Lower lobe of right lung (tissue), 2 donors: Measurements from ENCODE around the gene GGACT. TPM values are rescaled to one million over a fixed set of nuclear protein-coding genes. Genes with fewer than 3 reads are reported as not detected.

Source experiments
- ATAC-seq, 2 donors: fragments of 200-7000 bp; cut with Tn5 transposase; one replicate each; pipeline ENCODE4 v1.9.1; 2020 to 2022; ENCODE audit warnings: mild to moderate bottlenecking in 2 of 2, moderate library complexity in 2 of 2
- DNase-seq: peaks from one replicate; pipeline ENCODE4 v3.0.0-alpha.2; 2020
- H3K27ac ChIP-seq: fragments of 200-600 bp; one replicate; pipeline ENCODE4 v1.8.0; 2022
- H3K27me3 ChIP-seq: fragments of 200-600 bp; one replicate; pipeline ENCODE4 v1.8.0; 2022; ENCODE audit warnings: low read depth
- H3K36me3 ChIP-seq: fragments of 200-600 bp; one replicate; pipeline ENCODE4 v1.8.0; 2022; ENCODE audit warnings: mild to moderate bottlenecking
- H3K4me1 ChIP-seq: fragments of 200-600 bp; one replicate; pipeline ENCODE4 v1.8.0; 2022
- H3K4me3 ChIP-seq: fragments of 200-600 bp; one replicate; pipeline ENCODE4 v1.8.0; 2022; ENCODE audit warnings: mild to moderate bottlenecking
- H3K9me3 ChIP-seq: fragments of 200-600 bp; one replicate; pipeline ENCODE4 v1.8.0; 2022
- intact Hi-C: fragments of 100-400 bp; cut with DNase I; formaldehyde crosslinking; loops from one replicate; pipeline ENCODE4 v1.11.0; 2022
- total RNA-seq: library from RNA; stranded (reverse); fragmentation: NEBNext Ultra II Directional; extraction: Animal tissue kit (Norgen Biotek cat#: 25700); gene quantifications from one replicate; pipeline ENCODE4 v1.2.1, GENCODE V29; 2021
- TF ChIP-seq, protein P1 (sequence below): fragments of 200-600 bp; IDR thresholded peaks from one replicate; pipeline ENCODE4 v1.8.0; 2022; ENCODE audit warnings: antibody characterized with exemption, mild to moderate bottlenecking
- donor health status: DM: no; HTN: yes; CAD: no; lungs with severe emphysema.

The GGACT gene
- total RNA-seq, 1 donor from 2014 or later, result 3.4 TPM

DNA sequence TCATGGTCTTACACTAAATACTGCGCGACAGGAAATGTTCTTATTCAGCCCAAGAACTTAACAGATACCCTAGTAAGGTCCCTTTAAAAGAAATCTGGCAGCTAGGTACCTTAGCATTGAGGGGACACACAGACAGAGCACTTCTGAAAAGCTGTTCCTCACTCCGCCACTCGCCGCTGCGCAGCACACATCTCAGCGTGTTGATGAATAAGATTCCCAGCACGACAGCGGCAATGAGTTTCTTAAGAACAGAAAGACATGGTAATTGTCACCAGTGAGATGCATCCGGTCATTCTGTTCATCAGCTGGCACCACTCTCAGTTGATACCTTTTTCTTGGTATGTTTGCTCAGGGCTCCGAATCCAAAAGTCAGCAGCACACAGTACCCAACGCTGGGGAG, 46.1 kb upstream of the GGACT start:
- Histone ChIP-seq H3K9me3 (no peaks in the 10 kb centered on the region), H3K27me3 (no peaks in the 10 kb centered on the region), H3K36me3 (peaks cover 66% of the 10 kb centered on the region), H3K27ac (no peak overlapping the region), H3K4me1 (no peaks in the 10 kb centered on the region), H3K4me3 (no peak overlapping the region)
- TF ChIP-seq, protein P1, sequence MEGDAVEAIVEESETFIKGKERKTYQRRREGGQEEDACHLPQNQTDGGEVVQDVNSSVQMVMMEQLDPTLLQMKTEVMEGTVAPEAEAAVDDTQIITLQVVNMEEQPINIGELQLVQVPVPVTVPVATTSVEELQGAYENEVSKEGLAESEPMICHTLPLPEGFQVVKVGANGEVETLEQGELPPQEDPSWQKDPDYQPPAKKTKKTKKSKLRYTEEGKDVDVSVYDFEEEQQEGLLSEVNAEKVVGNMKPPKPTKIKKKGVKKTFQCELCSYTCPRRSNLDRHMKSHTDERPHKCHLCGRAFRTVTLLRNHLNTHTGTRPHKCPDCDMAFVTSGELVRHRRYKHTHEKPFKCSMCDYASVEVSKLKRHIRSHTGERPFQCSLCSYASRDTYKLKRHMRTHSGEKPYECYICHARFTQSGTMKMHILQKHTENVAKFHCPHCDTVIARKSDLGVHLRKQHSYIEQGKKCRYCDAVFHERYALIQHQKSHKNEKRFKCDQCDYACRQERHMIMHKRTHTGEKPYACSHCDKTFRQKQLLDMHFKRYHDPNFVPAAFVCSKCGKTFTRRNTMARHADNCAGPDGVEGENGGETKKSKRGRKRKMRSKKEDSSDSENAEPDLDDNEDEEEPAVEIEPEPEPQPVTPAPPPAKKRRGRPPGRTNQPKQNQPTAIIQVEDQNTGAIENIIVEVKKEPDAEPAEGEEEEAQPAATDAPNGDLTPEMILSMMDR, result no peak
- no peak for ATAC-seq
- no peak for DNase-seq
- intact Hi-C loops, result no loop called here

DNA sequence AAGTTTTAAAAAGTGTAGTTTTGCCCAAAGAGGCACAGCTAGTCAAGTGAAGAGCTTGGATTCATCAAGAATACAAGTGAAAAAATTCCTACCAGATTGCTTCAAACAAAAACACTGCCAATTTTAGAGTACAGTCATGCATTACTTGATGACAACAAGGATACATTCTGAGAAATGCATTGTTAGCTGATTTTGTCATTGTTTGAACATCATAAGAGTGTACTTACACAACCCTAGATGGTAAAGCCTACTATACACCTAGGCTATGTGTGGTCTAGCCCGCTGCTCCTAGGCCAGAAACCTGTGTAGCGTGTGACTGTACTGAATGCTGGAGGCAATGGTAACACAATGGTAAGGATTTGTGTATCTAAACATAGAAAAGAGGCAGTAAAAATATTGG, 44.9 kb upstream of the GGACT start:
- DNase-seq, result no peak
- Histone ChIP-seq H3K9me3 (no peaks in the 10 kb centered on the region), H3K36me3 (peaks cover 69% of the 10 kb centered on the region), H3K4me3 (no peak overlapping the region), H3K27ac (no peak overlapping the region), H3K27me3 (no peaks in the 10 kb centered on the region), H3K4me1 (no peaks in the 10 kb centered on the region)
- ATAC-seq, result peak; percentile 75 to 91
- TF ChIP-seq, protein P1, result no peak
- intact Hi-C loops, result no loop called here

DNA sequence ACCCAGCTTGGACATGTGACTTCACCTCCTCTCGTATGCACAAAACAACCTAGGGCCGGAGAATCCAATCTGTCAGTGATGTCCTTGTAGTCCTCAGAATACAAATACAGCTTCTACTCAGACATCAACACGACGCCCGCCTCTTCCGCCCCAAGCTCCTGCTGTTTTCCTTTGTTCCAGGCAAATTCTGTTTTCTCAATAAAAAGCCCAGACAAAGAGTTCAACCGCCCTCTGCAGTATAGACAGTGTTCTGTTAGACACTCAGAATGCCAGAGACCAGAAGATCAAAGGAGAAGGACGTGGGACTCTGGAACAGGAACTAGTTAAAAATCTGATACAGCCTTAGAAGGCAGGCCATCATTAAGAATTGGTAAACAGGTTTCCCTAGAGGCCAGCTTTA, 42.0 kb upstream of the GGACT start:
- ATAC-seq (no peak), DNase-seq (no peak)
- no peak overlapping the region for H3K4me3 ChIP-seq
- intact Hi-C loops, result no loop called here
- peaks cover 62% of the 10 kb centered on the region for H3K36me3 ChIP-seq
- H3K27ac ChIP-seq, result no peak overlapping the region
- TF ChIP-seq, protein P1, result no peak
- no peaks in the 10 kb centered on the region for H3K4me1 ChIP-seq
- H3K9me3 ChIP-seq, result no peaks in the 10 kb centered on the region
- H3K27me3 ChIP-seq, result no peaks in the 10 kb centered on the region

DNA sequence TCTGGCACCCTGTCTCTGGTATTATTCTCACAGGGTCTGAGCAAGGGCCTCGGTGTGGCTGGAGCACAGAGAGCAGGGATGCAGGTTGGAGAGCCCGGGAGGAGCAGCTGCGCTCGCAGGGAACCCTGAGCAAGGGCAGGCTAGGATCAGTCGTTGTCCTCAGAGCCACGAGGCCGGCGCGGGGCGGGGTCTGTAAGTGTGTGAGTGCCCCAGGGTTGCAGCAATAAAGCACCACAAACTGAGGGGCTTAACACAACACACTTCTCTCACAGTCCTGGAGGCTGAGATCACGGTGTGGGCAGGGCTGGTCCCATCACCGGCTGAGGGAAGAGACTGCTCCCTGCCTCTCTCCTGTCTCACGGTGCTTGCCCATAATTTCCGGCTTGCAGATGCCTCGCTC, 38.5 kb upstream of the GGACT start:
- H3K36me3 ChIP-seq, result peaks cover 58% of the 10 kb centered on the region
- DNase-seq, result no peak
- no peaks in the 10 kb centered on the region for H3K9me3 ChIP-seq
- H3K27me3 ChIP-seq, result no peaks in the 10 kb centered on the region
- H3K27ac ChIP-seq, result no peak overlapping the region
- TF ChIP-seq, protein P1, result no peak
- ATAC-seq, result no peak
- H3K4me1 ChIP-seq, result no peaks in the 10 kb centered on the region
- intact Hi-C loops, result no loop called here
- H3K4me3 ChIP-seq, result no peak overlapping the region

DNA sequence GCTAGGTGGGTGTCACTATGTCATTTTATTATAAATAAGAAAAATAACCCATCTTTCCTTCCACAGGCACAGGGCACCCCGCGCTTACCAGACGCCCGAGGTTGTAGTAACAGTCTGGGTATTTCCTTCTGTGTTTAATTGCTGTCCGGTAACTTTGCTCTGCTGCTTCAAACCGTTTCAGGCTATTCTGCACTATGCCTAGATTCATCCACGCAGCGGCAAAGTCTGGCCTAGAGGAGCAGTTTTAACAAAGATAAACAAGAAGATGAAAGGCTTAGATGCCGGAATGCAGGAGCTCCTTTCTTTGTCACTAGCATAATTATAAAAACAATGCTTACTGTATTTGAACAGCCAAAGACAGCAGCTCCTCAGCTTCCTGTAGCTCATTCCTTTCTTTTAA, 36.9 kb upstream of the GGACT start:
- Histone ChIP-seq H3K36me3 (peaks cover 50% of the 10 kb centered on the region), H3K27ac (no peak overlapping the region), H3K27me3 (no peaks in the 10 kb centered on the region), H3K4me1 (no peaks in the 10 kb centered on the region), H3K4me3 (no peak overlapping the region), H3K9me3 (no peaks in the 10 kb centered on the region)
- DNase-seq (no peak), ATAC-seq (no peak)
- intact Hi-C loops, result no loop called here
- TF ChIP-seq, protein P1, result no peak

DNA sequence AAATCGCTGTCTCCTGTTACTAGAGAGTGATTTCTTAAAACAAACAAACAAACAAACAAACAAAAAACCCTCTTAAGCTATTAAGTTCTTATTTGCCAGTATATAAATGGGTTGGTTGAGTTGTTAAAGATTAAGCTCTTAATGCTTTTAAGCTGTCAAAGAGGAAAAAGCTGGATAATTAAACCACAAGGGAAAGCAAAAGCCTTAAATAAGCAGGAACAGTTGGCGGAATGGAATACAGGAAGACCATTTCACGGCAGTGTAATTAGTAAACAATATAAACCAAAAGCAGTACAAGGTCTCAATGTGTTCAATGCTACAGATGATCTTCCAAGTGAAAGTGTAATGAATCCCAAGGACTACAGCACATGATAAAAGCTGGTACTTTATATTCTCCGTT, 32.2 kb upstream of the GGACT start:
- no peak overlapping the region for H3K4me3 ChIP-seq
- H3K36me3 ChIP-seq, result peaks cover 21% of the 10 kb centered on the region
- no peaks in the 10 kb centered on the region for H3K27me3 ChIP-seq
- H3K27ac ChIP-seq, result no peak overlapping the region
- DNase-seq (no peak), ATAC-seq (no peak)
- no peaks in the 10 kb centered on the region for H3K4me1 ChIP-seq
- TF ChIP-seq, protein P1, result no peak
- no peaks in the 10 kb centered on the region for H3K9me3 ChIP-seq
- intact Hi-C loops, result no loop called here
